ENCODE results near the gene TAF10. TPM values are rescaled to one million over a fixed set of nuclear protein-coding genes. Genes with fewer than 3 reads are reported as not detected.

Gene TAF10
- total and polyA plus RNA-seq, 2 of the 13 experiments (the other 11 are each of a cell fraction or from before 2014, with no cell fraction given) = 71.3 to 134 TPM

DNA sequence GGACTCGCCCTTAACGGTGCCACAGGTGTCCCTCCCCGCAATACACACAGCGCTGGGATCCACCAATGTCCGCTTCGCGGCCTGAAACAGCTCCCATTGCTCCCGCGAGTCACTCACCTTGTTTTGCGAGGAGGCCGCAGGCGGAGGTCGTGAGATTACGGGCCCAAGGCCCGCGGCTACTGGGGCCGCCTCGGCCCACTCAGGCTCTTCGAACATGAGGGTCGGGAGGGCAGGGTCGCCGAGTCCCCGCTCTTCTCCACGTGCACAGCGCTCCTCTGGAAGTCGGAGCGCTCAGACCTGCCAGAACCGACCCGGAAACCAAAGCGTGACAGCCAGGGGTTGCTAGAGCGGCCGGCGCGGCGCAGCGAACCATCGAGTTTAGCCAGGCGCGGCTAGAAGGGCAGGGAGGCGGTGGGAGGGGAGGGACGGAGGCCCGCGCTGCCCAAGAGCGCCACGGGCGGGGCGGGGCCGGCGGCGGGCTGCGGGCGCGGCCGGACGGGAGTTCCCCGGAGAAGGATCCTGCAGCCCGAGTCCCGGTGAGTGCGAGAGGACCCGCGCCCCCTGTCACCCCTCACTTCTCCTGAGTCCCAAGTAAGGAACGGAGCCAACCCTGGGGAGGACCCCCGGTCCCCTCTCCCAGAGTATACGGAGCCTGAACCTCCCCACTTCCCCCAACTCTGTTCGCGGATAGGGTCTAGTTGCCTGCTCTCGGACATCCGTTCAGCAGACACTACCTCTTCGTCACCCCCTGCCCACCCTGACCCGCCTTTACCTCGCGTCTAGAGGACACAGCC, 8.5 kb downstream of the TAF10 start, which contains the start of the genes ILK and RRP8 (continued):
- TF ChIP-seq, protein P1, sequence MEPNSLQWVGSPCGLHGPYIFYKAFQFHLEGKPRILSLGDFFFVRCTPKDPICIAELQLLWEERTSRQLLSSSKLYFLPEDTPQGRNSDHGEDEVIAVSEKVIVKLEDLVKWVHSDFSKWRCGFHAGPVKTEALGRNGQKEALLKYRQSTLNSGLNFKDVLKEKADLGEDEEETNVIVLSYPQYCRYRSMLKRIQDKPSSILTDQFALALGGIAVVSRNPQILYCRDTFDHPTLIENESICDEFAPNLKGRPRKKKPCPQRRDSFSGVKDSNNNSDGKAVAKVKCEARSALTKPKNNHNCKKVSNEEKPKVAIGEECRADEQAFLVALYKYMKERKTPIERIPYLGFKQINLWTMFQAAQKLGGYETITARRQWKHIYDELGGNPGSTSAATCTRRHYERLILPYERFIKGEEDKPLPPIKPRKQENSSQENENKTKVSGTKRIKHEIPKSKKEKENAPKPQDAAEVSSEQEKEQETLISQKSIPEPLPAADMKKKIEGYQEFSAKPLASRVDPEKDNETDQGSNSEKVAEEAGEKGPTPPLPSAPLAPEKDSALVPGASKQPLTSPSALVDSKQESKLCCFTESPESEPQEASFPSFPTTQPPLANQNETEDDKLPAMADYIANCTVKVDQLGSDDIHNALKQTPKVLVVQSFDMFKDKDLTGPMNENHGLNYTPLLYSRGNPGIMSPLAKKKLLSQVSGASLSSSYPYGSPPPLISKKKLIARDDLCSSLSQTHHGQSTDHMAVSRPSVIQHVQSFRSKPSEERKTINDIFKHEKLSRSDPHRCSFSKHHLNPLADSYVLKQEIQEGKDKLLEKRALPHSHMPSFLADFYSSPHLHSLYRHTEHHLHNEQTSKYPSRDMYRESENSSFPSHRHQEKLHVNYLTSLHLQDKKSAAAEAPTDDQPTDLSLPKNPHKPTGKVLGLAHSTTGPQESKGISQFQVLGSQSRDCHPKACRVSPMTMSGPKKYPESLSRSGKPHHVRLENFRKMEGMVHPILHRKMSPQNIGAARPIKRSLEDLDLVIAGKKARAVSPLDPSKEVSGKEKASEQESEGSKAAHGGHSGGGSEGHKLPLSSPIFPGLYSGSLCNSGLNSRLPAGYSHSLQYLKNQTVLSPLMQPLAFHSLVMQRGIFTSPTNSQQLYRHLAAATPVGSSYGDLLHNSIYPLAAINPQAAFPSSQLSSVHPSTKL (CRISPR knock-in tag; IDR thresholded peaks at IDR 0.05) = peak; percentile 66
- TF ChIP-seq ZNF180 (CRISPR knock-in tag; IDR thresholded peaks at IDR 0.05; ENCODE audit: borderline replicate concordance, low read depth) (no peak), ZNF260 (CRISPR knock-in tag; IDR thresholded peaks at IDR 0.05; ENCODE audit: borderline replicate concordance, low read depth) (no peak), ZNF709 (CRISPR knock-in tag; IDR thresholded peaks at IDR 0.05) (peak; percentile 91), ZFAT (CRISPR knock-in tag; conservative IDR thresholded peaks at IDR 0.05) (no peak), PITX1 (CRISPR knock-in tag; IDR thresholded peaks at IDR 0.05) (peak; percentile 16; the same call in 1 of the 2 replicates), MAFG (CRISPR knock-in tag; IDR thresholded peaks at IDR 0.05) (no peak), ZNF354B (CRISPR knock-in tag; IDR thresholded peaks at IDR 0.05) (0 out of 2 replicates have a peak, but pooled peaks have one; percentile 87), ZNF557 (CRISPR knock-in tag; IDR thresholded peaks at IDR 0.05) (no peak), RARA (CRISPR knock-in tag; IDR thresholded peaks at IDR 0.05) (no peak; the same call in 1 of the 2 replicates), MED8 (CRISPR knock-in tag; IDR thresholded peaks at IDR 0.05; ENCODE audit: insufficient replicate concordance) (peak; percentile 44), SAP130 (CRISPR knock-in tag; IDR thresholded peaks at IDR 0.05; ENCODE audit: low read depth) (peak; percentile 99)
- TF ChIP-seq, protein P2, sequence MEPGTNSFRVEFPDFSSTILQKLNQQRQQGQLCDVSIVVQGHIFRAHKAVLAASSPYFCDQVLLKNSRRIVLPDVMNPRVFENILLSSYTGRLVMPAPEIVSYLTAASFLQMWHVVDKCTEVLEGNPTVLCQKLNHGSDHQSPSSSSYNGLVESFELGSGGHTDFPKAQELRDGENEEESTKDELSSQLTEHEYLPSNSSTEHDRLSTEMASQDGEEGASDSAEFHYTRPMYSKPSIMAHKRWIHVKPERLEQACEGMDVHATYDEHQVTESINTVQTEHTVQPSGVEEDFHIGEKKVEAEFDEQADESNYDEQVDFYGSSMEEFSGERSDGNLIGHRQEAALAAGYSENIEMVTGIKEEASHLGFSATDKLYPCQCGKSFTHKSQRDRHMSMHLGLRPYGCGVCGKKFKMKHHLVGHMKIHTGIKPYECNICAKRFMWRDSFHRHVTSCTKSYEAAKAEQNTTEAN (CRISPR knock-in tag; conservative IDR thresholded peaks at IDR 0.05) = no peak
- TF ChIP-seq, protein P3, sequence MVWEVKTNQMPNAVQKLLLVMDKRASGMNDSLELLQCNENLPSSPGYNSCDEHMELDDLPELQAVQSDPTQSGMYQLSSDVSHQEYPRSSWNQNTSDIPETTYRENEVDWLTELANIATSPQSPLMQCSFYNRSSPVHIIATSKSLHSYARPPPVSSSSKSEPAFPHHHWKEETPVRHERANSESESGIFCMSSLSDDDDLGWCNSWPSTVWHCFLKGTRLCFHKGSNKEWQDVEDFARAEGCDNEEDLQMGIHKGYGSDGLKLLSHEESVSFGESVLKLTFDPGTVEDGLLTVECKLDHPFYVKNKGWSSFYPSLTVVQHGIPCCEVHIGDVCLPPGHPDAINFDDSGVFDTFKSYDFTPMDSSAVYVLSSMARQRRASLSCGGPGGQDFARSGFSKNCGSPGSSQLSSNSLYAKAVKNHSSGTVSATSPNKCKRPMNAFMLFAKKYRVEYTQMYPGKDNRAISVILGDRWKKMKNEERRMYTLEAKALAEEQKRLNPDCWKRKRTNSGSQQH (CRISPR knock-in tag; IDR thresholded peaks at IDR 0.05; ENCODE audit: low read depth) = peak; percentile 89; the same call in 1 of the 2 replicates
- TF ChIP-seq, protein P4, sequence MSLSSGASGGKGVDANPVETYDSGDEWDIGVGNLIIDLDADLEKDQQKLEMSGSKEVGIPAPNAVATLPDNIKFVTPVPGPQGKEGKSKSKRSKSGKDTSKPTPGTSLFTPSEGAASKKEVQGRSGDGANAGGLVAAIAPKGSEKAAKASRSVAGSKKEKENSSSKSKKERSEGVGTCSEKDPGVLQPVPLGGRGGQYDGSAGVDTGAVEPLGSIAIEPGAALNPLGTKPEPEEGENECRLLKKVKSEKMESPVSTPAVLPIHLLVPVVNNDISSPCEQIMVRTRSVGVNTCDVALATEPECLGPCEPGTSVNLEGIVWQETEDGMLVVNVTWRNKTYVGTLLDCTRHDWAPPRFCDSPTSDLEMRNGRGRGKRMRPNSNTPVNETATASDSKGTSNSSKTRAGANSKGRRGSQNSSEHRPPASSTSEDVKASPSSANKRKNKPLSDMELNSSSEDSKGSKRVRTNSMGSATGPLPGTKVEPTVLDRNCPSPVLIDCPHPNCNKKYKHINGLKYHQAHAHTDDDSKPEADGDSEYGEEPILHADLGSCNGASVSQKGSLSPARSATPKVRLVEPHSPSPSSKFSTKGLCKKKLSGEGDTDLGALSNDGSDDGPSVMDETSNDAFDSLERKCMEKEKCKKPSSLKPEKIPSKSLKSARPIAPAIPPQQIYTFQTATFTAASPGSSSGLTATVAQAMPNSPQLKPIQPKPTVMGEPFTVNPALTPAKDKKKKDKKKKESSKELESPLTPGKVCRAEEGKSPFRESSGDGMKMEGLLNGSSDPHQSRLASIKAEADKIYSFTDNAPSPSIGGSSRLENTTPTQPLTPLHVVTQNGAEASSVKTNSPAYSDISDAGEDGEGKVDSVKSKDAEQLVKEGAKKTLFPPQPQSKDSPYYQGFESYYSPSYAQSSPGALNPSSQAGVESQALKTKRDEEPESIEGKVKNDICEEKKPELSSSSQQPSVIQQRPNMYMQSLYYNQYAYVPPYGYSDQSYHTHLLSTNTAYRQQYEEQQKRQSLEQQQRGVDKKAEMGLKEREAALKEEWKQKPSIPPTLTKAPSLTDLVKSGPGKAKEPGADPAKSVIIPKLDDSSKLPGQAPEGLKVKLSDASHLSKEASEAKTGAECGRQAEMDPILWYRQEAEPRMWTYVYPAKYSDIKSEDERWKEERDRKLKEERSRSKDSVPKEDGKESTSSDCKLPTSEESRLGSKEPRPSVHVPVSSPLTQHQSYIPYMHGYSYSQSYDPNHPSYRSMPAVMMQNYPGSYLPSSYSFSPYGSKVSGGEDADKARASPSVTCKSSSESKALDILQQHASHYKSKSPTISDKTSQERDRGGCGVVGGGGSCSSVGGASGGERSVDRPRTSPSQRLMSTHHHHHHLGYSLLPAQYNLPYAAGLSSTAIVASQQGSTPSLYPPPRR (CRISPR knock-in tag; IDR thresholded peaks at IDR 0.05; ENCODE audit: borderline replicate concordance) = no peak

All from HepG2 (cell line).